IMR-90 (cell line): Measurements from ENCODE around the gene HIC2. TPM values are rescaled to one million over a fixed set of nuclear protein-coding genes. Genes with fewer than 3 reads are reported as not detected.

Experiments
- ATAC-seq: fragments of 200-7000 bp; cut with Tn5 transposase; 2 replicates; pipeline ENCODE4 v1.9.1; 2020; ENCODE audit warnings: low read depth, mild to moderate bottlenecking, moderate library complexity
- BruUV-seq: library from RNA; stranded (reverse); fragments of 400-500 nt; replicated peaks from 2 replicates; lab custom pipeline; 2021; lab: Mats Ljungman, UMichigan
- CTCF ChIA-PET: fragments of 300-600 bp; formaldehyde crosslinking; extraction: SDS; loops from one replicate; lab custom pipeline; 2021; ENCODE audit warnings: antibody characterized with exemption; lab: Yijun Ruan, JAX
- POLR2A ChIA-PET: fragments of 300-600 bp; sonication (Branson Sonifier 250); formaldehyde crosslinking; loops from one replicate; lab custom pipeline; 2022; ENCODE audit warnings: antibody characterized with exemption; ENCODE audit not compliant: unreplicated experiment; lab: Charles Lee
- DNase-seq: peaks from one replicate; pipeline ENCODE4 v3.0.0; 2013
- H2AFZ ChIP-seq: replicated peaks from 2 replicates; pipeline ENCODE3; 2013; ENCODE audit warnings: low read length, mild to moderate bottlenecking; ENCODE audit not compliant: poor library complexity
- H2AK5ac ChIP-seq: 2 replicates; pipeline ENCODE4 v1.6.1; 2013; ENCODE audit warnings: low read depth, low read length, inconsistent platforms
- H2AK9ac ChIP-seq: replicated peaks from 2 replicates; pipeline ENCODE3; 2013; ENCODE audit warnings: mild to moderate bottlenecking, low read depth, low read length, moderate library complexity; ENCODE audit not compliant: poor library complexity
- H2BK120ac ChIP-seq: 2 replicates; pipeline ENCODE4 v1.6.1; 2013; ENCODE audit warnings: low read depth, low read length, inconsistent platforms
- H2BK15ac ChIP-seq: 3 replicates; pipeline ENCODE4 v1.6.1; 2013; ENCODE audit warnings: low read depth, low read length, inconsistent platforms
- H2BK20ac ChIP-seq: 2 replicates; pipeline ENCODE4 v1.6.1; 2013; ENCODE audit warnings: low read depth, mild to moderate bottlenecking, inconsistent platforms, low read length, moderate library complexity
- H2BK5ac ChIP-seq: 2 replicates; pipeline ENCODE4 v1.6.1; 2013; ENCODE audit warnings: mild to moderate bottlenecking, low read depth, low read length, inconsistent platforms; ENCODE audit not compliant: poor library complexity, severe bottlenecking
- H3K14ac ChIP-seq: replicated peaks from 2 replicates; pipeline ENCODE4 v1.6.1; 2013; ENCODE audit warnings: low read depth, low read length, inconsistent platforms
- H3K18ac ChIP-seq: 2 replicates; pipeline ENCODE4 v1.6.1; 2013; ENCODE audit warnings: low read depth, low read length, control low read depth
- H3K23ac ChIP-seq: 2 replicates; pipeline ENCODE4 v1.6.1; 2013; ENCODE audit warnings: low read depth, low read length, inconsistent platforms
- H3K27ac ChIP-seq: 2 replicates; pipeline ENCODE4 v1.5.1; 2013; ENCODE audit warnings: mild to moderate bottlenecking, control low read depth, low read length; ENCODE audit not compliant: insufficient read depth
- H3K27me3 ChIP-seq: 2 replicates; pipeline ENCODE4 v1.6.1; 2013; ENCODE audit warnings: low read length; ENCODE audit not compliant: control insufficient read depth, insufficient read depth
- H3K36me3 ChIP-seq: 2 replicates; pipeline ENCODE4 v1.6.1; 2013; ENCODE audit warnings: low read length, mixed read lengths; ENCODE audit not compliant: control insufficient read depth, insufficient read depth
- H3K4ac ChIP-seq: 2 replicates; pipeline ENCODE4 v1.6.1; 2013; ENCODE audit warnings: low read depth, low read length, inconsistent platforms
- H3K4me1 ChIP-seq: 2 replicates; pipeline ENCODE4 v1.6.1; 2013; ENCODE audit warnings: low read length, mixed read lengths; ENCODE audit not compliant: control insufficient read depth, insufficient read depth
- H3K4me2 ChIP-seq: 2 replicates; pipeline ENCODE4 v1.6.1; 2013; ENCODE audit warnings: low read depth, mild to moderate bottlenecking, control low read depth, low read length, moderate library complexity
- H3K4me3 ChIP-seq: 2 replicates; pipeline ENCODE4 v1.5.1; 2013; ENCODE audit warnings: low read depth, mild to moderate bottlenecking, control low read depth, low read length, moderate library complexity; ENCODE audit not compliant: insufficient read depth
- H3K56ac ChIP-seq: 2 replicates; pipeline ENCODE4 v1.6.1; 2013; ENCODE audit warnings: low read length, inconsistent platforms; ENCODE audit not compliant: insufficient read depth; ENCODE audit errors: extremely low read depth
- H3K79me1 ChIP-seq, 2 experiments: 2 replicates each; pipeline ENCODE4 v1.6.1; 2013; ENCODE audit warnings: low read length in 2 of 2, inconsistent platforms in 1 of 2, low read depth in 1 of 2
- H3K9ac ChIP-seq: 2 replicates; pipeline ENCODE4 v1.6.1; 2013; ENCODE audit warnings: low read depth, low read length, control low read depth
- H3K9me1 ChIP-seq: 2 replicates; pipeline ENCODE4 v1.6.1; 2013; ENCODE audit warnings: low read length, inconsistent platforms; ENCODE audit not compliant: insufficient read depth
- H3K9me3 ChIP-seq: 2 replicates; pipeline ENCODE4 v1.6.1; 2013; ENCODE audit warnings: low read length; ENCODE audit not compliant: control insufficient read depth, insufficient read depth
- H4K20me1 ChIP-seq: 2 replicates; pipeline ENCODE4 v1.6.1; 2013; ENCODE audit warnings: low read length, inconsistent platforms; ENCODE audit not compliant: insufficient read depth
- H4K5ac ChIP-seq: 2 replicates; pipeline ENCODE4 v1.6.1; 2013; ENCODE audit warnings: mild to moderate bottlenecking, low read depth, low read length, control low read depth
- H4K8ac ChIP-seq, 2 experiments: 2 replicates each; pipeline ENCODE4 v1.6.1; 2013; ENCODE audit warnings: low read depth in 2 of 2, low read length in 2 of 2, control low read depth in 1 of 2, inconsistent platforms in 1 of 2
- H4K91ac ChIP-seq: 2 replicates; pipeline ENCODE4 v1.6.1; 2013; ENCODE audit warnings: low read depth, low read length, inconsistent platforms; ENCODE audit not compliant: insufficient read depth
- BHLHE40 ChIP-seq: fragments of 150-350 bp; IDR thresholded peaks from 2 replicates; pipeline ENCODE4 v1.6.1; 2016; ENCODE audit warnings: mild to moderate bottlenecking, low read depth, low read length
- MAFK ChIP-seq: IDR thresholded peaks from 2 replicates; pipeline ENCODE4 v1.6.1; 2012; ENCODE audit warnings: low read depth, low read length, improper control_type of control experiment
- RCOR1 ChIP-seq: IDR thresholded peaks from 2 replicates; pipeline ENCODE4 v1.6.1; 2012; ENCODE audit warnings: mild to moderate bottlenecking, low read length, improper control_type of control experiment; ENCODE audit not compliant: insufficient replicate concordance
- RFX5 ChIP-seq: IDR thresholded peaks from 2 replicates; pipeline ENCODE4 v1.8.0; 2012; ENCODE audit warnings: low read depth, mild to moderate bottlenecking, low read length, moderate library complexity
- WGBS, 2 experiments: methylation state at CpG; one replicate each; pipeline versions ENCODE4 v1.1.5 to v1.1.7; 2013; ENCODE audit warnings: missing lambda C conversion rate in 2 of 2; ENCODE audit not compliant: insufficient read length in 1 of 2; ENCODE audit errors: extremely low coverage in 2 of 2; 5-methylcytosine and 5-hydroxymethylcytosine counted together
- dilution Hi-C: fragments of 300-500 bp; cut with HindIII; formaldehyde crosslinking; loops from one replicate; pipeline ENCODE4 v1.14.3; 2018; ENCODE audit warnings: low sequenced_read_pairs; ENCODE audit not compliant: unreplicated experiment
- in situ Hi-C: fragments of 300-500 bp; cut with MboI; formaldehyde crosslinking; loops from 3 replicates; pipeline ENCODE4 v1.14.3; 2019; ENCODE audit warnings: low sequenced_read_pairs, inconsistent platforms, mixed read lengths
- intact Hi-C: fragments of 100-400 bp; cut with micrococcal nuclease; formaldehyde crosslinking; loops from 2 replicates; pipeline ENCODE4 v1.10.0; 2022
- polyA plus RNA-seq, 3 experiments: library from polyadenylated mRNA; depleted of rRNA; stranded (reverse); fragments of >200 nt; gene quantifications; 2 replicates each; pipeline ENCODE4 v1.2.3, GENCODE V29; 2012; ENCODE audit warnings: low replicate concordance in 1 of 3
- total RNA-seq: library from RNA; depleted of rRNA; stranded (reverse); fragments of >200 nt; gene quantifications from 2 replicates; pipeline ENCODE4 v1.2.3, GENCODE V29; 2012
- TF ChIP-seq, protein P1 (sequence below): conservative IDR thresholded peaks from 2 replicates; pipeline ENCODE4 v1.5.1; 2012; ENCODE audit warnings: mild to moderate bottlenecking, low read depth, low read length, improper control_type of control experiment

The HIC2 gene
- total and polyA plus RNA-seq, 2 of the 4 experiments (the other 2 are of a cell fraction) = 1.4 to 2.4 TPM

DNA sequence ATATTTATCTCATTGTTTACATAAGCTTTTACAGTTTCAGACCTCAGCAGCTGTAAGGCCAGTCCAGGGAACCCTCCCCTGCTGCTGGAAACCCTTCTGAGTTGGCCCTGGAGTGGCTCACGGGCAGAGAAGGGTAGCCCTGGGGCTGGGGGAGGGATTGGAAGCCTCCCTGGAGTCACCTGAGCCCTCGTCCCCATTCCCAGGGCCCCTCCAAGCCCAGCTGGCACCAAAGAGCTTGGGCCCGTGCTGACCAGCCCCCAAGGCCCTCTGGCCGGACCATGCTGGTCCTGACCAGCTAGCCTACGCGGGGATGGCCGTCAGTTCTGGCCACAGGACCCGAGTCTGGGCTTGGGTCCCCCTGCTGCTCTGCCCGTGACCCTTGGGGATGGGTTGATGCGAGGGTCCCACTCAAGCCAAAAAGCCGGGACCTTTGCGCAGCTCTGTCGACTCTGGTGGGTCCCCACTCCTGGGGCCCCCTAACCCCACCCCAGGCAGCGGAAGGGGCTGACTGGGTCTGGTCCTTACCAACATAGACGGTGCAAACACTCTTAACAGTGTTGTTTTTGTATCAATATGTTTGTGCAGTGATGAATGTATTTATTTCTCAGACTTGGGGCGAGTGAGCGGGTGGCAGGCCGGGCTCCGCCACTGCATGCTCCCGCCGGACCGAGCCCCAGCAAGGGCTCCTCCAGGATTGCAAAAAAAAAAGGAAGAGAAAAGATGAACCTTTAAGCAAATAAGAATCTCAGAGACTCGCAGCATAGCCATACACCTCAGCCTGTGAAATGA is 32.6 kb downstream of the HIC2 start (continued):
- TF ChIP-seq, protein P1, sequence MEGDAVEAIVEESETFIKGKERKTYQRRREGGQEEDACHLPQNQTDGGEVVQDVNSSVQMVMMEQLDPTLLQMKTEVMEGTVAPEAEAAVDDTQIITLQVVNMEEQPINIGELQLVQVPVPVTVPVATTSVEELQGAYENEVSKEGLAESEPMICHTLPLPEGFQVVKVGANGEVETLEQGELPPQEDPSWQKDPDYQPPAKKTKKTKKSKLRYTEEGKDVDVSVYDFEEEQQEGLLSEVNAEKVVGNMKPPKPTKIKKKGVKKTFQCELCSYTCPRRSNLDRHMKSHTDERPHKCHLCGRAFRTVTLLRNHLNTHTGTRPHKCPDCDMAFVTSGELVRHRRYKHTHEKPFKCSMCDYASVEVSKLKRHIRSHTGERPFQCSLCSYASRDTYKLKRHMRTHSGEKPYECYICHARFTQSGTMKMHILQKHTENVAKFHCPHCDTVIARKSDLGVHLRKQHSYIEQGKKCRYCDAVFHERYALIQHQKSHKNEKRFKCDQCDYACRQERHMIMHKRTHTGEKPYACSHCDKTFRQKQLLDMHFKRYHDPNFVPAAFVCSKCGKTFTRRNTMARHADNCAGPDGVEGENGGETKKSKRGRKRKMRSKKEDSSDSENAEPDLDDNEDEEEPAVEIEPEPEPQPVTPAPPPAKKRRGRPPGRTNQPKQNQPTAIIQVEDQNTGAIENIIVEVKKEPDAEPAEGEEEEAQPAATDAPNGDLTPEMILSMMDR = no peak

DNA sequence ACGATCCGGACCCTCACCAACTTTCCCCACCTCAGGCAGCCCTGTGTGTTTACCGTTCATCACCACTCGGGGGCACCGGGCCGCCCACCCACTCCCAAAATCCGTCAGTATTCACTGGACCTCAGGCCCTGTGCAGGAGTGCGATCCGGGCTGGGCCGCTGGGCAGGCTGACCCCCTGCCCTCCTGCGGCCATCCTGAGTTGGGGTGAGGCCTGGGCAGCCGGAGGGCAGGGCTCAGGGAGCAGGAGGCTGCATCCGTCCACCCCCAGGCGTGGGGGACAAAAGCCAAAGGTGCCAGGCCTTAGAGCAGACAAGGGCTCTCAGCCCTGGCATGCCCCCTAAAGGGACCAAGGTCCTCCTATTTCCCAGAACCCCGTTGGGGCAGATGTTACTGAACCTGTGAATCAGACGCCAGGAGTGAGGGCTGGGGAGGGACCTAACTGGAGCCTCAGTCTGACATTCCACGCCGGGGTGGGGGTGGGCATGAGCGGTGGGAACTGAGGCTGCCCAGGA is 33.2 kb downstream of the HIC2 start:
- intact Hi-C loops (no loop called here), in situ Hi-C loops (no loop called here), dilution Hi-C loops (no loop called here)
- Histone ChIP-seq H3K18ac (no peak overlapping the region), H3K9me3 (no peaks in the 10 kb centered on the region), H3K4ac (no peak overlapping the region), H4K91ac (no peak overlapping the region), H2BK15ac (no peak overlapping the region), H4K8ac (no peak overlapping the region), H4K5ac (no peak overlapping the region), H2BK5ac (no peak overlapping the region), H3K14ac (no peak overlapping the region), H3K27me3 (no peaks in the 10 kb centered on the region), H2BK120ac (no peak overlapping the region), H2AK9ac (peak overlapping the region; percentile 23), H3K4me1 (no peaks in the 10 kb centered on the region; the same call in 1 of the 2 replicates), H3K9ac (no peak overlapping the region), H3K4me2 (no peak overlapping the region), H3K36me3 (peaks cover 22% of the 10 kb centered on the region), H3K4me3 (no peak overlapping the region), H2BK20ac (no peak overlapping the region), H2AFZ (no peak overlapping the region), H2AK5ac (no peak overlapping the region), H3K79me1 (peaks cover 4 to 14% of the 10 kb centered on the region in 2 experiments; a peak in 3 of 4 replicates), H3K27ac (no peak overlapping the region), H4K20me1 (peaks cover 22% of the 10 kb centered on the region; the same call in 1 of the 2 replicates), H3K23ac (no peak overlapping the region), H3K56ac (no peak overlapping the region), H3K9me1 (0 out of 2 replicates have a peak, but pooled peaks cover 5% of the 10 kb centered on the region)
- ChIA-PET POLR2A (no interaction called here), CTCF (no interaction called here)
- ATAC-seq = no peak
- 88% methylated on average over 6 of the region's 19 CpGs; no CpG with 5 or more reads in 1 of the 2 experiments for whole genome bisulfite sequencing, 2 experiments
- TF ChIP-seq MAFK (no peak), RCOR1 (no peak), RFX5 (no peak), BHLHE40 (no peak)
- BruUV-seq = no TSS peak
- no peak for DNase-seq
